Dendritic cell treated with granulocyte-macrophage colony-stimulating factor and Interleukin-4, amounts not matched to agents 40 ng/mL and 50 ng/mL, for 4 days (primary cell): ENCODE measurements around the gene ANKS4B.
"Not testable (repeated sequence)": the region's sequence is repeated elsewhere in the genome, so short reads cannot be mapped to it uniquely, and the experiment has no call there.

ENCODE experiments used
- H3K27ac Mint-ChIP-seq: one replicate; pipeline ENCODE4 v1.8.0; 2022; ENCODE audit warnings: mild to moderate bottlenecking, mixed read lengths
- H3K27me3 Mint-ChIP-seq: one replicate; pipeline ENCODE4 v1.8.0; 2022; ENCODE audit warnings: mild to moderate bottlenecking, mixed read lengths
- H3K36me3 Mint-ChIP-seq: one replicate; pipeline ENCODE4 v1.8.0; 2022; ENCODE audit warnings: low read depth, mixed read lengths
- H3K4me1 Mint-ChIP-seq: one replicate; pipeline ENCODE4 v1.8.0; 2022; ENCODE audit warnings: low read depth, mixed read lengths
- H3K4me3 Mint-ChIP-seq: one replicate; pipeline ENCODE4 v1.8.0; 2022; ENCODE audit warnings: mild to moderate bottlenecking, moderate library complexity, mixed read lengths
- H3K9me3 Mint-ChIP-seq: one replicate; pipeline ENCODE4 v1.8.0; 2022; ENCODE audit warnings: mixed read lengths
- intact Hi-C: fragments of 100-400 bp; cut with micrococcal nuclease; formaldehyde crosslinking; loops from one replicate; pipeline ENCODE4 v1.15.0; 2022

ANKS4B gene, protein sequence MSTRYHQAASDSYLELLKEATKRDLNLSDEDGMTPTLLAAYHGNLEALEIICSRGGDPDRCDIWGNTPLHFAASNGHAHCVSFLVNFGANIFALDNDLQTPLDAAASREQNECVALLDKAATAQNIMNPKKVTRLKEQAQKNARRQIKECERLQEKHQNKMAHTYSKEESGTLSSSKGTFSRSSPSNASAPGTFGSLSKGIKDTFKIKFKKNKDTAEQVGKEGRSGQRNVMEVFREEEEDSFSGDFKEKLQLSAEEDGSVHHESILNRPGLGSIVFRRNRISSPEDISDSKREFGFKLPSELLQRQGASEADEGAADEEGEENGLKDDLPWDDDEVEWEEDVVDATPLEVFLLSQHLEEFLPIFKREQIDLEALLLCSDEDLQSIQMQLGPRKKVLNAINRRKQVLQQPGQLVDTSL

DNA sequence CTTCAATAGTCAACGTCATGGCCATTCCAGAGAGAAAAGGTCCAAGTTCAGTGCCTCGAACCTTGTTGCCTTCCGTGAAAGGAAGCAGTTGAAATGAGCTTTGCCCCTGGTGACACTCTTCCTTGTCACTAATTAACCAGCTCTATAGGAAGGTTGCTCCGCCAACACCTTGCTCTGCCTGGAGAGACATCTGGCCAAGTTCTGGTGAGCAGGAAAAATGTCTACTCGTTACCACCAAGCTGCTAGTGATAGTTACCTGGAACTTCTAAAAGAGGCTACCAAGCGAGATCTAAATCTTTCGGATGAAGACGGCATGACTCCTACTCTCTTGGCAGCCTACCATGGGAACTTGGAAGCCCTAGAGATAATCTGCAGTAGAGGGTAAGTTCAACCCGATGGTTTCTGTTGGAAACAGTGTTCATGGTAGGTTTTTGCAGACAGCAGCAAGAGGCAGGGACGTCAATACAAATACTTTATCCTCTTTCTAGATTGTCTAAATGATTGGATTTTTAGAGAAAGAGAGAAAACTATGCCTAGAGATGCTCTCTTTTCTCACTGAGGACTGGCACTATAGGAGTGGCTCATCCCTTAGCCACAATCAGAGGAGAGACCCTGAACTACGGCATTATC is at the start of gene ANKS4B:
TSS of gene ANKS4B (plus strand) at position 179 of the 630 bp plus-strand sequence. CDS start at position 218, 39 bp downstream.
- Mint-ChIP-seq H3K27me3 (peaks cover 34% of the 10 kb centered on the region), H3K27ac (no peak within 1 kb of the TSS), H3K4me3 (no peak within 1 kb of the TSS), H3K4me1 (no peaks in the 10 kb centered on the region), H3K36me3 (no peaks in the 10 kb centered on the region), H3K9me3 (peaks cover 14% of the 10 kb centered on the region)
- intact Hi-C loops = no loop called here

DNA sequence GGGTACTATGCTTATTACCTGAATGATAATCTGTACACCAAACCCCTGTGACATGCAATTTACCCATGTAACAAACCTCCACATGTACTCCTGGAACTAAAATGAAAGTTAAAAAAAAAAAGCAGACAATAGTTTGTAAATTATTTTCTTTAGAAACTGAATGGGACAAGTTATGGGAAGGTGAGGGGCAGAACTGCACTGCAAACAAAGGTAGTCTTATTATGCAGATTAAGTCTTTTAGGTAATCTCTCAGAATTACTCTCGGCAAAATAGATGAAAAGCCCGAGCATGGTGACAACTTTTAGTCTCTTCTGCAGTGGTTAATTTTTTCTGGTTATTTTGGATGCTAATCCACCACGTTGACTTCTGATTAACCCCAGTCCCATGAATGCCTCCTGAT is 49.5 kb upstream of the ANKS4B start:
- peaks cover 13% of the 10 kb centered on the region for H3K4me1 Mint-ChIP-seq
- peaks cover 35% of the 10 kb centered on the region for H3K36me3 Mint-ChIP-seq
- no peak overlapping the region for H3K27ac Mint-ChIP-seq
- peaks cover 12% of the 10 kb centered on the region for H3K9me3 Mint-ChIP-seq
- peaks cover 3% of the 10 kb centered on the region for H3K27me3 Mint-ChIP-seq
- no peak overlapping the region for H3K4me3 Mint-ChIP-seq
- intact Hi-C loops = no loop called here

DNA sequence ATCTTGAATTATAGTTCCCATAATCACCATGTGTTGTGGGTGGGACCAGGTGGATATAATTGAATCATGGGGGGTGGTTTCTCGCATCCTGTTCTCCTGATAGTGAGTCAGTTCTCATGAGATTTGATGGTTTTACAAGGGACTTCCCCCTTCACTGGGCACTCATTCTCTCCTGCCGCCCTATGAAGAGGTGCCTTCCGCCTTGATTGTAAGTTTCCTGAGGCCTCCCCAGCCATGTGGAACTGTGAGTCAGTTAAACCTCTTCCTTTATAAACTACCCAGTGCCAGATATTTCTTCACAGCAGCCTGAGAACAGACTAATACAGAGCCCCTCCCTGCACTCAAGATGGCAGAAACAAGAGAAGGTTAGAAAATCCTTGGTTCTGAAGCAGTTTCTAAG is 48.7 kb upstream of the ANKS4B start:
- Mint-ChIP-seq H3K4me3 (no peak overlapping the region), H3K27ac (no peak overlapping the region), H3K36me3 (peaks cover 26% of the 10 kb centered on the region), H3K27me3 (peaks cover 8% of the 10 kb centered on the region), H3K4me1 (peaks cover 13% of the 10 kb centered on the region), H3K9me3 (peaks cover 12% of the 10 kb centered on the region)
- intact Hi-C loops = loop anchor here (5.0 kb wide), 1 partner anchor 372 kb away; no protein-coding TSS in a partner anchor

DNA sequence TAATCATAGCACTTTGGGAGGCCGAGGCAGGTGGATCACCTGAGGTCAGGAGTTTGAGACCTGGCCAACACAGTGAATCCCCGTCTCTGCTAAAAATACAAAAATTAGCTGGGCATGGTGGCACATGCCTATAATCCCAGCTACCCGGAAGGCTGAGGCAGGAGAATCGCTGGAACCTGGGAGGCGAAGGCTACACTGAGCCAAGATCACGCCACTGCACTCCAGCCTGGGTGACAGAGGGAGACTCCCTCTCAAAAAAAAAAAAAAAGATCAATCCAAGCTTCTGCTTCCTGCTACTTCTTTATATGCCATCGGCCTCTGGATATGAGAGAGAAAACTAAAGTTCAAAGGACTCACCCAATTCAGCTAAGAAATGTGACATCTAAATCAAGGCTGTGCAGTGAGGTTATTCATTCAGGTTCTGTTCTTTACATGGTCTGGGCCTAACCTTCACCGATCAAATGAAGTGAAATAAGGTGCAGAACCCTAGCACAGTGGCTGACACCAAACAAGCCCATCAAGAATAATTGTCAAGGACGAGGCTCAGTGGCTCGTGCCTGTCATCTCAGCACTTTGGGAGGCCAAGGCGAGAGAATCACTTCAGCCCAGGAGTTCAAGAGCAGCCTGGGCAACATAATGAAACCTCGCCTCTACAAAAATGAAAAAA is 47.7 kb upstream of the ANKS4B start:
- Mint-ChIP-seq H3K4me1 (peaks cover 13% of the 10 kb centered on the region), H3K27ac (no peak overlapping the region), H3K4me3 (no peak overlapping the region), H3K27me3 (peaks cover 12% of the 10 kb centered on the region), H3K9me3 (peaks cover 12% of the 10 kb centered on the region), H3K36me3 (peaks cover 19% of the 10 kb centered on the region)
- intact Hi-C loops = loop anchor here (5.0 kb wide), 1 partner anchor 372 kb away; no protein-coding TSS in a partner anchor

DNA sequence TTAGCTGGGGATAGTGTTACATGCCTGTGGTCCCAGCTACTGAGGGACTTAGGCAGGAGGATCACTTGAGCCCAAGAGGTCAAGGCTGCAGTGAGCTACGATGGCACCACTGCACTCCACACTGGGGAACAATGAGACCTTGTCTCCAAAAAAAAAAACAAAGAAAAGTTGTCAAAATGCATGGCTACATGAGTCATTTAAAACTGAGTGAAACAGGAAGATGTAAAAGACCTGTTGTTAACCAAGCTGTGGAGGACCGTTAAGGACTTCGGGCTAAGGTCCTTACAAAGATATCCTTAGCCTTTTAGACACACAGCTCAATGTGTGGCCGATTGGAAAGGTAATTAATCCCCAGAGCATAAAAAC is 47.2 kb upstream of the ANKS4B start:
- Mint-ChIP-seq H3K4me3 (no peak overlapping the region), H3K27me3 (peaks cover 12% of the 10 kb centered on the region), H3K4me1 (peaks cover 13% of the 10 kb centered on the region), H3K9me3 (peaks cover 12% of the 10 kb centered on the region), H3K36me3 (peaks cover 14% of the 10 kb centered on the region), H3K27ac (no peak overlapping the region)
- intact Hi-C loops = loop anchor here (5.0 kb wide), 1 partner anchor 371 kb away; no protein-coding TSS in a partner anchor

DNA sequence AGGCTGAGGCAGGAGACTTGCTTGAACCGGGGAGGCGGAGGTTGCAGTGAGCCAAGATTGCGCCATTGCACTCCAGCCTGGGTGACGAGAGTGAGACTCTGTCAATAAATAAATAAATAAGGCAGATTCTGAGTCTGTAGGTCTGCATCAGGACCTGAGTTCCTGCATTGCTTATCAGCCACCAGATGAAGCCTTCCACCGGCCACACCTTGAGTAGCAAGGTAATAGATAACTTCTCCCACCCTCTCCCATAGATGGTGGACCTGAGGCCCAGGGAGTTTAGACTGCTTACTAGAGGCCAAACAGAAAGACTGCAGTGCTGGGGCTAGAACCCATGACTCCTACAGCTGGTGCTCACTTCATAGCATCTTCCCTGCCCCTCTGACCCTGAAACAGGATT is 44.2 kb upstream of the ANKS4B start:
- Mint-ChIP-seq H3K9me3 (peaks cover 15% of the 10 kb centered on the region), H3K4me3 (no peak overlapping the region), H3K36me3 (no peaks in the 10 kb centered on the region), H3K27me3 (peaks cover 28% of the 10 kb centered on the region), H3K4me1 (peaks cover 13% of the 10 kb centered on the region), H3K27ac (no peak overlapping the region)
- intact Hi-C loops = loop anchor here (2.0 to 5.0 kb wide), 2 partner anchors 111 to 368 kb away; no protein-coding TSS in a partner anchor

DNA sequence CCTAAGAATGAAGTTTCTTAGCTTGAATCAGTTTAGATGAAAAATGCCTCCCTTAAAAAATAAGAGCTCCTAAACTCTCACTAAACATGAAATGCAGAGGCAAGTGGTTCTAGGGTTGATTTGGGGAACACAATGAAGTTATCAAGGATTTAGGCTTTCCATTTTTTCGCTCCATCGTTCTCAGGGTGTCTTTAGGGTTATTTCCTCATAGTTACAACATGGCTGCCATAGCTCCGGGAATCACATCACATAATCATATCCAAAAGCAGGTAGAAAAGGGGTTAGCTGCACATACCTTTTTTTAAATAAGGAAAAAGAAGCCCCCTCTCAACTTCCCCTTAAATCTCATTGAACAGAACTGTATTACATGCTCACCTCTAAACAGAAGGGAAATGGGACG is 43.5 kb upstream of the ANKS4B start:
- peaks cover 8% of the 10 kb centered on the region for H3K9me3 Mint-ChIP-seq
- H3K4me1 Mint-ChIP-seq = peaks cover 12% of the 10 kb centered on the region
- H3K4me3 Mint-ChIP-seq = no peak overlapping the region
- peaks cover 32% of the 10 kb centered on the region for H3K27me3 Mint-ChIP-seq
- H3K36me3 Mint-ChIP-seq = no peaks in the 10 kb centered on the region
- intact Hi-C loops = no loop called here
- H3K27ac Mint-ChIP-seq = no peak overlapping the region

DNA sequence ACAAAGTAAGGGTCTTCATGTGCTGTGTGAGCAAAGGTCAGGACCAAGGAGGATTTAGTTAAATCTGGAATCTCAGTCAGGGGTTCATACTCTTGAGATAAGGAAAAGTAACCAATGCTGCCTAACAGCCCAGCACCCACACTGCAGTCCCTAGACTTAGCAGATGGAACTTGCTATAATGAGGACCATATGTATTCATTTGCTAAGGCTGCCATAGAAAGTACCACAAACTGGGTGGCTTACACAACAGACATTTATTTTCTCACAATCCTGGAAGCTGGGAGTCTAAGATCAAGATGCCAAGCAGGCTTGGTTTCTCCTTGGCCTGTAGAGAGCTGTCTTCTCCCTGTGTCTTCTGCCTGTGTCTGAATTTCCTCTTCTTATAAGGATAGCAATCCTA is 42.9 kb upstream of the ANKS4B start:
- no peak overlapping the region for H3K27ac Mint-ChIP-seq
- no peak overlapping the region for H3K4me3 Mint-ChIP-seq
- intact Hi-C loops = no loop called here
- H3K36me3 Mint-ChIP-seq = no peaks in the 10 kb centered on the region
- peaks cover 32% of the 10 kb centered on the region for H3K27me3 Mint-ChIP-seq
- peaks cover 16% of the 10 kb centered on the region for H3K4me1 Mint-ChIP-seq
- peaks cover 5% of the 10 kb centered on the region for H3K9me3 Mint-ChIP-seq

DNA sequence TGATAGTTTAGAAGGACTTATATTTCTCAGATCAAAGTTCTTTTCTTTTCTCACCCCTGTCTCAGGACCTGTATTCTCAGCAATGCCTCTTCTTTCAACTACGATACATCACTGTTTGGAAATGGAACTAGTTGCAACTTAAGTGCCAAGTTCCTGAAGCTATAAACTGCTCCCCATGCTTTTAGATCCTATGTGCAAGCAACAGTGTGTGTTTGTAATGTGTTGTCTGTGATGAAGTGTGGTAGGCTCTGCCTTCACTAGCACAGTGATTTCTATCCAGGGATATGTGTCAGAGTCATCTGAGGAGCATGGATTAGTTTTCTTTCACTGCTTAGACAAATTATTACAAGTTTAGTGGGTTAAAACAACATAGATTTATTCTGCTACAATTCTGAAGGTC is 40.5 kb upstream of the ANKS4B start:
- no peak overlapping the region for H3K27ac Mint-ChIP-seq
- intact Hi-C loops = no loop called here
- peaks cover 5% of the 10 kb centered on the region for H3K9me3 Mint-ChIP-seq
- H3K36me3 Mint-ChIP-seq = no peaks in the 10 kb centered on the region
- H3K4me1 Mint-ChIP-seq = peaks cover 22% of the 10 kb centered on the region
- H3K4me3 Mint-ChIP-seq = no peak overlapping the region
- H3K27me3 Mint-ChIP-seq = peaks cover 35% of the 10 kb centered on the region

DNA sequence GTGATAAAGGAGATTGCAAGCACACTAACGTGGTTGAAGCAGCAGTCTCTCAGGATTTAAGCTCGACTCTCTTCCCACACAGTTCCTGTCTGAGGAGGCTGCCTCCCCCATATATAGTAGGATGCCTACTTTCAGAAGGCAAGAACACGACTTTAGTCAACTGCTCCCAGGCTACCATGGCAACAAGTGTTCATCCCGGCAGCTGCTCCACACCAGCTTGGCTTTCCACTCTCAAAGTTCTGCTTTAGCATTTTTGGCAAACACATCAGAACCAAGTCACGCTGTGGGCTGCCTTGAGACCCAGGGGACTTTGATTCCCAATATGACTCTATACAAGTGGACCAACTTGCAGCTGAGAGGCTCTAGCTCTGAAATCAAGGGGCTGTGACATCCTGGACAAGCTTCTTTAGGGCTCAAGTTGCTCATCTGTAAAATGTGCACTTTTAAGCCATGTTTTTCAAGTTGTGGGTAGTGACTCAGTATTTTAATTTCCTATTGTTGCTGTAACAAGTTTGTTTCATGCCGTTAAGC is 38.7 kb upstream of the ANKS4B start:
- peaks cover 37% of the 10 kb centered on the region for H3K27me3 Mint-ChIP-seq

DNA sequence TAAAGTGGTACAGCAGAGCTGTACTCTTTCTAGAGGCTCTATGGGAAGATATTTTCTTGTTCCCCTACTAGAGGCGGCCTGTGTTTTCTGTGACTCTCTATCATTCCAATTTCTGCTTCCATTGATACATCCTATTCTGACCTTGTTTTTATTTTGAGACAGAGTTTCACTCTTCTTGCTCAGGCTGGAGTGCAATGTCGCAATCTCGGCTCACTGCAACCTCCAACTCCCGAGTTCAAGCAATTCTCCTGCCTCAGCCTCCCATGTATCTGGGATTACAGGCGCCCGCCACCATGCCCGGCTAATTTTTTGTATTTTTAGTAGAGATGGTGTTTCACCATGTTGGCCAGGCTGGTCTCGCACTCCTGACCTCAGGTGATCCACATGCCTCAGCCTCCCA is 38.2 kb upstream of the ANKS4B start:
- H3K9me3 Mint-ChIP-seq, intact Hi-C loops, H3K4me3 Mint-ChIP-seq, H3K36me3 Mint-ChIP-seq, H3K27ac Mint-ChIP-seq: not testable (repeated sequence)
- peaks cover 37% of the 10 kb centered on the region for H3K27me3 Mint-ChIP-seq
- peaks cover 17% of the 10 kb centered on the region for H3K4me1 Mint-ChIP-seq

More for the DNA sequence above, 38.7 kb upstream of the ANKS4B start:
- Mint-ChIP-seq H3K36me3 (no peaks in the 10 kb centered on the region), H3K4me1 (peaks cover 17% of the 10 kb centered on the region), H3K9me3 (peaks cover 5% of the 10 kb centered on the region), H3K4me3 (no peak overlapping the region), H3K27ac (no peak overlapping the region)
- intact Hi-C loops = no loop called here

DNA sequence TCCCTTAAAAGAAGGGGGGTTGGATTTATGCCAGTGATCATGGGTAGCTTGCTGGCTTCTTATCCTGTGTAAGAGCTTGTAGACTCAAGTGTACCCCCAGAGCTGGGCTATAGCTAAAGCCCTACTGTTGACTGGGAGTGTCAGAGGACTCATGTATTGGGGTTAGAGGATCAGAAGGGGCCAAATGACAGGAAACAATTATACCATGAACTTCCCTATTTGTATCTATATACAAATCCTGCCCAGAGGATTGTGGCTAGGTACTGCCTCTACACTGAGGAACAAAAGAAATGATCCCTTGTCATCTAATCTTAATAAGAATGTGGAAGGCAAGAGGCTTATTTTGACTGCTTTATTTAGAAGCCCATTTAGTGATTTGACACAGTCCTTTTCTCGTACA is 36.4 kb upstream of the ANKS4B start:
- Mint-ChIP-seq H3K27me3 (peaks cover 47% of the 10 kb centered on the region), H3K9me3 (peaks cover under 1% of the 10 kb centered on the region), H3K36me3 (no peaks in the 10 kb centered on the region), H3K27ac (no peak overlapping the region), H3K4me1 (peaks cover 17% of the 10 kb centered on the region), H3K4me3 (no peak overlapping the region)
- intact Hi-C loops = no loop called here

DNA sequence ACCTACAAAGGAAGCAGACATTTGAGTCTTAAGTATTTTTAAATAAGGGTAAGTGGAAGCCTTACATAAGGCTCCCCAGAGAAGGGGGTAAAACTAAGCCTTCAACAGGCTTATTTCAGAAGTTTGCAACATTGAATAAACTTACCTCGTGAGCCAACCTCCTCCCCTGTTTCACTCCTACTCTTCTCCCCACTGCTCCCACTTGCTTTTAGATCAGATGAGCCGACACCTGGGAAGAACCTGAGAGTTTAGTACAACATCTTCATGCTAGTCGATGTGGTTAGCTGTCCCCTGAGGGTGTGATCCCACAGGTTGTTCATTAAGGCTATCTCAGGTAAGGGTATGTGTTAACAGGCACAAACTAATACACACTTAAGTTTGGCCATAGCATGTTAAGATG is 35.9 kb upstream of the ANKS4B start:
- Mint-ChIP-seq H3K4me3 (no peak overlapping the region), H3K36me3 (no peaks in the 10 kb centered on the region), H3K4me1 (peaks cover 17% of the 10 kb centered on the region), H3K9me3 (no peaks in the 10 kb centered on the region), H3K27me3 (peaks cover 46% of the 10 kb centered on the region), H3K27ac (no peak overlapping the region)
- intact Hi-C loops = no loop called here
